Measurements from ENCODE around the gene ADGRB3.
"Not testable (repeated sequence)": the region's sequence is repeated elsewhere in the genome, so short reads cannot be mapped to it uniquely, and the experiment has no call there.

Gene ADGRB3

DNA sequence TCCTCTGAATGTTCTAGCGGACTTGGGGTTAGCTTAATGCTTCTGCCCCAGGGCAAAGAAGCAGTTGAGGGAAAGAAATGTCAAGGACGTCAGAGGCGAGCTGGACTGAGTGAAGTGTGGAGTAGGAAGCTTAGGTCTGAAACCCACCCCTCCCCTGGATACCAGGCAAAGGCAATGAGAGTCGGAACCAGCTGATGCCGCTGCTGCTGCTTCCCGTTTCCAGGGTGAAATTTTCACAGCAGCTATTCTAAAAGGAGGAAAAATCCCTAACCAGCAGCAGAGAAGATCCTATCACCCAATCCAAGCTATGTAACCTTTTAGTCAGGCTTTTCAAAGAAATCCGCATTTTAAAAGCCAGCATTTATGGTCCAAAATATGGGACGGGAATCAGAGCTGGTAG, 597.4 kb downstream of the ADGRB3 start:
- DNase-seq (ENCODE audit: low spot score), result peak; percentile 45

DNA sequence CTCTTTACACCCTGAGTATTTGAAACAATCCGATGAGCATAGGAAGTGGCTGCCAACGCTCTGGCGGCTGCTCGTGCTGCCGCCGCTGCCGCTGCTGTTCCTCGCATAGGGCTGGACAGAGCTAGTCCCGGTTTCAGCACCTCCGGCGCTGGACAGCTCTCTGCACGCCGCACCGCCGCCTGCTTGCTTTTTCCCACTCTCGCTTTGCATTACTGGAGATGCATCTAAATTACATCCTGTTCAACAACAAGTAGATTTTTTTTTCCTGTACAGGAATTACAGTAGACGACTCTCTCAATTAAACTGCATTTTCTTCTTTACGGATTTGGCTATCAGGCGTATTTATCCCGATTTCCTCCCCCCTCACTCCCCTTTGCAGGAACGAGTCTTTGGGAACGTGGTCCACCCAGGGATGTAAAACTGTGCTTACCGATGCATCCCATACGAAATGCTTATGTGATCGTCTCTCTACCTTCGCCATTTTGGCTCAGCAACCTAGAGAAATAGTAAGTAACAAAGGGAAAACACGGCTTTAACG, 597.9 kb downstream of the ADGRB3 start:
- peak; percentile 74 for DNase-seq (ENCODE audit: low spot score)

DNA sequence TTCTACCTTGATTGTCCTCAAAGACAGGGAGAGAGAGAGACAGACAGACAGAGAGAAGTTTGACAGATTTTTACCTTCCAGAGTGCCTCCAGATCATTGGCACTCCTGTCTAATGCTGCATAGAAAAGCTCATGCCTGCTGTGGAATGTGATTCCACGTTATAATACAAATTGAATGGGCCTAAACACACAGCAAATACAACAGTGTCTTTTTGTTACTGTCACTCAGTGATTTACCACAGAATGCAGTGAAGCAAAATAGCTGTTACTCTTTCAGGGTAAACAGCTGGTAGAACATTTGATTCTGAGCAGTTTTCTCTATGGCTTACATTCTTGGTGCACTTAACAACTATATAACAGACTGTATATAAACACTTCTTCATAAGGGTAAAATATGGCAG, 603.0 kb downstream of the ADGRB3 start:
- no peak for DNase-seq (ENCODE audit: low spot score)

DNA sequence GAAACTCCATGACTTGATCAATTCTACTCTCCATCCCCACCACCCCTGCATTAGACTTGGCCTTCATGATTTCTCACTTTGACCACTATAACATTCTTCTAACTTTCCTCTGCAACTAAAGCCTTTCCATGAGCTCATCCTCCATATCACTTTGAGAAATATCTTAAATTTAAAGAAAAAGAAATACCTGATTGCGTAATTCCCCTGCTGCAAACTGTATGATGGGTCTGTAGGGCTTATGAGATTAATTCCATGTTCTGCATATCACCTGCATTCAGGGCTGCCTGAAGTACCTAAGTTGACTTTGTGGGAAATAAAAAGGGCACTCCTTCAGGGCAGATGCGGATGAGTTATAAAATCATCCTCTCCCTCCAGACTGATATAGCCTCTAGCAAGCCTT, 611.9 kb downstream of the ADGRB3 start:
- no peak for DNase-seq (ENCODE audit: low spot score)

DNA sequence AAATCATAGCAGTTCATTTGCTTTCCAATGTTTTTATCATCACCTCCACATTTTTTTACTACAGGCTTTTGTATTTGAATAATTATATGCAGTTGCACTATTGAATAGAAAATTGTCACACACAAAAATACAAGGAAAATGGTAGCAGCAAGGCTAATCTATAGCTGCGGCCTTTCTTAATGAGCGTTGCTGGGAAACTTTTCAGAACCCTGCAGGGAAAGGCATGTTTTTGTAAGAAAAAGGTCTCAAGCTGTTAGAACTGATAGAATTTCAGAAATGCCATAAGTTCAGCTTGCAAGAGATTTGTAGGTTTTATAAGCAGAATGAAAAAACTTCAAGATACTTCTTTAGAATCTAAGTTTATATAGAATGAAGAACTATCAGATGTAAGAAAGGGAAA, 625.9 kb downstream of the ADGRB3 start:
- no peak for DNase-seq (ENCODE audit: low spot score)

DNA sequence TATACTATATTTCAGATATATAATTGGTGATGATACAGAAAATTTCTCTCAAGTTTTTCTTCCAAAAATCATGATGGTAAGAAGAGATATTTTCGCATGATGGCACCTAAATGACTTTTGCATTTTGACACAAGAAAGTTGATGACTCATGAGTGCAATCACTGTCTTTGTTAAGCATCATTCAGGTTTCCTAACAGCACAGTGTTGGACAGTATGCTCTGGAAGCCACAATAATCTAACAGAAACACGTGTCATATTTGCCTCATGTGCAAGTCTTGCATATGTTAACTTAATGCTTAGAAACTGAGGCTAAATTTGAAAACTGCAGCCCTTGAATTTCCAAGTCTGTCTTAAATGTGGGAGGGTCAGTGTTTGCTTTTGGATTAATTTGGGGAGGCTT, 628.2 kb downstream of the ADGRB3 start:
- no peak for DNase-seq (ENCODE audit: low spot score)

DNA sequence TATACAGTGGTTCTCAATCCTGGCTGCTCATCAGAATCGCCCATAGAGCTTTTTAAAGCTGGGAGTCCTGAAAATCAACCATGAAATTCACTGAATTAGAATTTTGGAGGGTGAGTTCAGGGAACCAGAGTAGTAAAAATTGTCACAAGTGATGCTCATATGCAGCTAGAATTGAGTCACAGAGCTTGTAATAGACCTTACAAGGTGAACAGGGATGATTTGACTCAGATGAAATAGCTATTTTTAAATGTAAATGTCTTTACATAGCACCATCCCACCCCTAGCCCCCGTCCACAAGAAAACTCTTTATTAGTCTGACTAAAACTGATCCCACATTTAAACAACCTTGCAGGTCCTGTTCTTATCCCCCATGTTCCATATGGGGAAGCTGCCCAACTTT, 630.0 kb downstream of the ADGRB3 start:
- DNase-seq (ENCODE audit: low spot score), result no peak

DNA sequence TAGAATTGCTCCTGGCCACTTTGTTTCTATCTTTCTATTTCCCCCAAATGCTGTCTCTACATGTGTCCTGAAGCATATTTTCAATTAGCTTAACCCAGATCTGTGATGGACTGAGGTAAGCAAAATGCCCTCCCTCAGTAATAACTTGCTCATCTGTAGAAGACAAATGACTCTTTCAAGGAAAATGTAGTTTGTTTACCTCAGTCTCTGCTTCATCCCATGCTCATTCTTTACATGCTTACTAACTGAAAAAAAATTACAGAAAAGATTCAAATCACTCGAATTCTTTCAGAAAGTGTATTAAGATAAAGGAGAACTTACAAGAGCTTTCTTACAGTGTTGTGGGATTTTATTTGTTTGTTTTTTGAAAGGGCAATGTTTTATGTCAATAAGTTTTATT, 630.6 kb downstream of the ADGRB3 start:
- no peak for DNase-seq (ENCODE audit: low spot score)

DNA sequence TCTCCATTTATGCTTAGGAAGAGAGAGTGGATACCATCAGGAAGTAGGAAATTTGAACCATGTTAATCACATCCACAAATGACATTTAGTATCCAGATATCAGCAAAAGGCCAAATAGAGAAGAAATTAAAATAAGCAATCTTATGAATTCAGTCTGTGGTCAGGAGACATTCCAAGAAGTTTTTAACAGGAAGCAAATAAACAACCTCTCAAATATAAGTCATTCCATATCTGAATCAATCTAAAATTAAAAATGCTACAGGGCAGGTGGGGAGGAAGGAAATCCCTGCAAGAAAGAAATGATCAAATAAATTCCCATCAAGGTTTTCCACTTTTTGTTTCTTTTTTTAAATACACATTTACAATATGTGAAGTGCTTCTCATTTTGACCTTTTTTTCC, 641.1 kb downstream of the ADGRB3 start:
- DNase-seq (ENCODE audit: low spot score), result no peak

DNA sequence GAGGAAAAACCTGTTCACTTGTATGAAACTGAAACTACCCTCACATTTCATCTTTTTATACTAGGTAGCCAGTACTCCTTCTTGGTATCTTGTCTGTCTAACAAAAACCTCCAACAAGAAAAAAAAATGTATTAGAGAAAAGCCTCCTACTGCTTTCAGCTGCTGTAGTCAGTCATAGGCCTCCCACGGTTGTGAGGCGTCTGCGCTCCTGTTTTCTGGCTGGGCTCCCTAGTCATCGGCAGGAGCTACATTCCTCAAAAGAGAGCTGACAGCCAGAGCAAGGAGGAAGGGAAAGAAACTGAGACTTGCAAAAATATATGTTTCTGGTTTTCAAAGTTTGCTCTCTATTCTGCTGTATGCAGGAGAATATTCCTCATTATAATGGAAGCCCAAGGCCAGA, 644.7 kb downstream of the ADGRB3 start:
- no peak for DNase-seq (ENCODE audit: low spot score)

DNA sequence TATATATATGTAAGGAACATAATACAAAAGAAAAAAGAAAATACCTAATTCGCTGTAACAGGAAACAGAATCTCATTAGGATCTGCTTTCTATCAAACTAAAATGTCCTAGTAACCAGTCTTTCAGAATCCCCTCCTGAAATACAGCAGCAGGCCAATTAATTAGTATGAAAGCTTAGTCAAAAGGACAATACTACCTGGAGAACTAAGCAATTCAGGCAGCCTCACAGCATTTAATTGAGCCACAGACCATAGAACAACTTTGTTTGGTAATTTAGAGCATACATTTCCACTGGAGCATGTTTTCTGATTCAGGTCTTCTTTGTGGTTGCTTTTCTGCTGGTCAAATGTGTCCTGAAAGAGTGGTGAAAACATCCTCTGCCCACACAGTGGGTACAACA, 645.8 kb downstream of the ADGRB3 start:
- DNase-seq (ENCODE audit: low spot score), result peak; percentile 24

DNA sequence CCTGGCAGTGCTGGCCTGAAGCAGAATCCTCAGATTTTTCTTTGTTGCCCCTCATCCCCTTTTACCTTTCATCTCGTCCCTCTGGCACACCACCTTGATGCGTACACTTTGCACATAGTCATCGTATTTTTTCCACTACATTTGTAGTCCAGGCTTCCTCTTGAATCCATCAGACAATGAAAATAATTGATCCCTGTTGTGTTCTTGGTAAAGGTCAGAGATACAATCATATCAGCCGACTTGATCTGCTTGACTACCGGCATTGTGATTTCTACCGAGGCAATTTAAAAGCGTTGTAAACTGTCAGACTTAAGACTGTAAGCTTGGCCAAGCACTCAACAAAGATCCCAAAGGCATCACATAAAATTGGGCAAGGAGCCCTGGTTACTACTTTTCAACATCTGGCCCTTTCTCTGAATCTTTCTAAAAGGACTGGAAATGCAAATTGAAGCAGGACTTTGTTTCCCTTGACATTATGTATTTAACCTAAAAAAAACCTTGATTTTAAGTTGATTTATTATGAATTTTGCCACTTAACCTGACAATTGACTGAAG, 649.2 kb downstream of the ADGRB3 start:
- DNase-seq (ENCODE audit: low spot score), result peak; percentile 24

DNA sequence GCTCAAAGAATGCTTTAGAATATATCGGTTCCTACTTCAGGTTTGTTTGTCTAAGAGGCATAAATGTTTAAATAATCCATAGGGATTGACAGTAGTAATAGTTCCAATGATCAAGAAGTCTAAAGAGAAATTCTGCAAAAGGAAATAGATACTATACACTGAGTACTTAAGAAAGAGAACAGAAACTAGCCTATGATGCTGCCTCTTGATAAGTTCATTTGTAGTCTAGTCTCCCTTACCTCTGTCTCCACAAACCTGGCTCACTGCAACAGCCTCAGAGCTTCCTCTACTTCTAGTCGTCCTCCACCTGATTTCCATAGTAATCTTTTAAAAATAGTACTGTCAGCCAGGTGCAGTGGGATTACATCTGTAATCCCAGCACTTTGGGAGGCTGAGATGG, 650.0 kb downstream of the ADGRB3 start:
- no peak for DNase-seq (ENCODE audit: low spot score)

DNA sequence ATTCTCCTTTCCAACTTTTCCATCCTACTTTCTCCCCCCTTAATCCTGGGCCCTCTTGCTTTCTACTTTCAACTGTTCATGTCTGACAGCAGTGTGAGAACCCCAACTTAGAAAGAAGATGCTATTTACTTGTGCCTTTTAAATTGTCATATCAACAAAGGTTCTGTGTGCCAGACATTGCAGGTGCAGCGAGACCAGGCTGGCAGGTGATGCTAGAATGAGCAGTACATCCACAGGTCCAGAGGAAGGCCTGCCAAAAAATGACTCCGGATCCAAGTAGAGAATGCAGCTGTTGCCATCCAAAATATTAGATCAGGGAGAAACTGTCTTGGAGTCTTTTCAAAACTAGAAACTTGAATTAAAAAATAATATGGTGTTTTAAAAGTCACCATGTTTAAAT, 651.2 kb downstream of the ADGRB3 start:
- no peak for DNase-seq (ENCODE audit: low spot score)

DNA sequence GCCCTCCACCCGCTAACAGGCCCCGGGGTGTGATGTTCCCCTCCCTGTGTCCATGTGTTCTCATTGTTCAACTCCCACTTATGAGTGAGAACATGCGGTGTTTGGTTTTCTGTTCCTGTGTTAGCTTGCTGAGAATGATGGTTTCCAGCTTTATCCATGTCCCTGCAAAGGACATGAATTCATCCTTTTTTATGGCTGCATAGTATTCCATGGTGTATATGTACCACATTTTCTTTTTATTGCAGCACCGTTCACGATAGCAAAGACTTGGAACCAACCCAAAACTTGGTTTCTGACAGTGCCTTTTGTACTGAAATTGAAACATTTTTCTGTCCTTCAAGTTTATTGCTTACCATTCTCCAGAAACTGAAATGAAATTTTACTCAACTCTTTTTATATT, 653.1 kb downstream of the ADGRB3 start:
- DNase-seq (ENCODE audit: low spot score), result not testable (repeated sequence)

DNA sequence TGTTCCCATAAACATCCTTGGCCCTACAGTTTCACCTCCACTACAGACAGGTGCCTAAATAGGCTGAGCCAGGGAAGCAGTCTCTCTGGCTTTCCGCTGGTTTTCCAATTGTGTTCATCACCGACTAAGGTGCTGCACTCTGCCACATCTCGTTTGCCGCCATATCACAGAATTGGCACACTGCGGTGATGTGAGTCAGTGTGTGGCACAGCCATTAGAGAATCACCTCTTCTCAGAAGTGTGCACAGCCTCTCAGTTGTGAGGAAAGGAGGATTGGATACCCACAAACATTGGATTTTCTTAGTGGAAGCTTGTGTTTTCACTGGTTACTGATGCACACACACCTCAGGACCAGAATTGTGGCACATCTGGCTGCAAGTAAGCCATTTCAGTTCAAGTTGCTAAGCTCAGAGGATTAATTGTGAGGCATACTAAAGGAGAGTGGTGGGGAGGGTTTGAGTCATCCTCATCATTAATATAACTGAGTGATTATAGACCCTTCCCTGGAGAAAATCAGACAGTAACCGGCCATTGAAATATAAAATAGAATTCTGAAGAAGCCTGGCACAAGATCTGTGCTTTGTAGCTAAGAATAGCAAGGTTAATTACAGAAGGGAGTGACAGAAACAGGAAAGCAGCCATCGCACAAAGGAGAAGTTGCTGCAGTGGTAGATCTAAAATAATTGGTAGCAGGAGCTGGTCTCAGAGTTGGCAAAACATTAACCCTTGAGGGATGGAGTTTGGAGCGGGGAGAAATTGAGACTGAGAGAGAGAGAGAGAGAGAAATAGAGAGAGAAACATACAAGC, 654.8 kb downstream of the ADGRB3 start:
- DNase-seq (ENCODE audit: low spot score), result no peak

DNA sequence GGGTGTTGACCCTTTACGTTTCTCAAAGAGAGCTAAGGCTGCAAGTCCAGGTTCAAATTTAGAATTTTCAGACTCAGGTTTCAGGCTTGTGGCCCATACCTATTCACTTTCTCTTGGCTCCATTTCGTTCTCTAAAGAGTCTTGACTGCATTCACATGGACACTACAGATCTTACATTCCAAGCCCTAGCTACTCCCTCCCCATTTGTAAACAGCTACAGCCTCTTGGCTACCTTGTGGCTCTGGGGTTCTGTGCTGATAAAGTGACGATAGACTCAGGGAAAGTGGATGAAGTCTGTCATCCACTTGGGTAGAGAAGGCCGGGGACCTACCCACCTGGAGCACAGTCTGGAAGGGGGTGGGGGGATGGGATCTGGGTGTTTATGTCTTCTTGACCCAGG, 658.4 kb downstream of the ADGRB3 start:
- no peak for DNase-seq (ENCODE audit: low spot score)

DNA sequence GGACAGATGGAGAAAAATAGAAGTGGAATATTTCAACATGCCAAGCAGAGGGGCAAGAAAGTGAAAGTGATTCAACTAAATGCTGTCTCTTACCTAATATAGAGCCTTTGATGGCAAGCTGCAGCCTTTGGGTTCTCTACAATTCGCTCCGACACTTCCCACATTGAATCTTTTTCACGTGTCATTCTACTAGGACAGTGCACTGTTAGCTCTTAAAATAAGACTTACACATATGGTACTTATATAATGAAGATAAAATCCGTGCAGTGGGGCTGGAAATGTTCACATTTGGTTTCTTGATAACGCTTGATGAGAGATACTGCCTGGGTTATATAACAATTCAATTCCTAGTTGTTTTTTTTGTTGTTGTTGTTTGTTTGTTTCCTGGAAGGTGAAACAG, 659.3 kb downstream of the ADGRB3 start:
- no peak for DNase-seq (ENCODE audit: low spot score)

DNA sequence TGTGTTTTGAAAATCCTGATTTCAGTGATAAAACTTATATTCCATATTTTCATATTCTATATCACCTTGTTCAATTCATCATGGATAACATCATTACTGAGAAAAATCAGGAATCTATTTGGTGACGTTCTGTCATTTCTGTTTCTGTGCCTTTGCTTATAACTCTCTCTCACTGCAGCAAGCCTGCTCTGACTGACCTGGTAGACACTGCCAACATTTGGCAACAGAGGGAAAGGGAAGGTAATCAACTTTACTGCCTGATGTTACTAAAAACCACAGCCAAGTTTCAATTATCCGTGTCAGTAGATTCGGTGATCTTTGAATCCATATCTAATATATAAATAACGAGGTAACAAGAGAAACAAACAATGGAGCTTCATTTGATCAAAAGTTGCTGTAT, 659.8 kb downstream of the ADGRB3 start:
- DNase-seq (ENCODE audit: low spot score), result no peak

DNA sequence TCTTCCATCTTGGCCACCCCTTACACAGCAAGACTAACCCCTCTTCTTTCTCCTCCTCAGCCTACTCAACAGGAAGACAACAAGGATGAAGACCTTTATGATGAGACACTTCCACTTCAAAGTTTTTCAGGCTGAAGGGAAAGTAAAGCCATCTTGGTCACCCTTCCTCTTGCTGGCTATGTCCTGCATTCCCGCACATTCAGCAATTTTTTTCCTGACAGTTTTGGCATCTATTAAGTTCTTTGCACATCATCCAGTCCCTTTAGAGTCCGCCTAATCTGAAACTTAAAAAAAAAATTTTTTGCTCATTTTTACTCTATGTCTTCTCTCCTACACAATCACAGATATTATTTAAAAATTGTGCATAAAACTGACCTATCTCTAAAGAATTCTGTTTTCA, 668.3 kb downstream of the ADGRB3 start:
- no peak for DNase-seq (ENCODE audit: low spot score)

DNA sequence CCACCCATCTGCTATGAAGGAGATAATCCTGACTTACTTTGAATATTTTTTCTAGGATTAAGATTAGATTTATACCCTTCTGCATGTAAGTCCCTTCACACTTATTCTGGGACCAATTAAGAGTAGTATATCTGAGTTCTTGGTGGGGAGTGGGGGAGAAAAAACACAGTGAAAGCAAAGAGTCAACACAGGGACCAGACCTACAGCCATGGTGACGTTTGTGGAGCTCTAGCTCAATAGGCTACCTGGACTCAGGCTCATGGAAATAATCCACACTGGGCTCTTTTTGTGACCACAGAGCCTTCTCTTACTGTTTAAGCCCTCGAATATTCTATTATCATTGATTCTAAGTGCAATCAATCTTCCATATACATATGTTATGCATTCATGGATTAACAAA, 670.4 kb downstream of the ADGRB3 start:
- no peak for DNase-seq (ENCODE audit: low spot score)

DNA sequence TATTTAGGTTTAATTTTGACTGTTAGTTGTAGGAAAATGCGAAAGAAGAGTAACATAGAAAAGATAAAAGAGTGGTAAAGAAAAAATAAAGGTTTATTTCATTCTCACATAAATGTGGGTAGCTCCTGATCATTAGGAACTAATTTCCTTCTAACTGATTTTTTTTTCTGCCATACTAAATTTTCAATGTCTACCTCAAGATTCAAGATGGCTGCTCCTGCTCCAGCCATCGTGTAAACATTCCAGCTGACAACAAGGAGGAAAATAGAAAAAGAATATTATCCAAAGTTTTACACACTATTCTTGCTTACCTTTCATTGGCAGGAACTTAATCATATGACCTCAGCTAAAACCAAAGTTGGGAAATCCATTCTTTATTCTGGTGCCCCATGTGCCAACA, 673.5 kb downstream of the ADGRB3 start:
- no peak for DNase-seq (ENCODE audit: low spot score)

DNA sequence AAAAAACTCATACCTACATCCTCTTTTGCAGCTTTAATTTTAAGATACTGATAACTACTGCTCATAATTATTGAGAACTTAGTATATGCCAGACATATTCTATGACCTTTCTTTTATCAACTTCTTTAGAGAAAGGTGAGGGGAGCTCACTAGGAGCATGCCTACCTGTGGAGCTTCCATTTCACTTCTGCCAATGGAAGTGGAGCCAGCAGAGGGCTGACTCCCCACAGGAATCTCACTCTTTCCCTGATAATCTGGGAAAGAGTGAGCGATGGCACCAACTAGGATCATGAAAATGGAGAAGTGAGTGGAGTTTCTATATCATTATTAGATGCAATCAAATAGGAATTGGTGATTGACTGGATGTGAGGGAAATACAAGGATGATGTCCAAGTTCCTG, 676.8 kb downstream of the ADGRB3 start:
- no peak for DNase-seq (ENCODE audit: low spot score)

Measured in SK-N-DZ (cell line).